SK-N-SH treated with all-trans-retinoic acid at 6 μM for 48 hours (cell line): ENCODE data around the gene CST9L.

ENCODE experiments used
- ATAC-seq: fragments of 200-7000 bp; cut with Tn5 transposase; 3 replicates; pipeline ENCODE4 v1.9.1; 2020; ENCODE audit warnings: mild to moderate bottlenecking, moderate library complexity
- ARNTL ChIP-seq: fragments of 450-650 bp; formaldehyde crosslinking; IDR thresholded peaks from 2 replicates; pipeline ENCODE4 v1.5.0; 2020; ENCODE audit warnings: low read depth, mild to moderate bottlenecking, moderate library complexity, borderline replicate concordance
- BACH2 ChIP-seq: fragments of 250-450 bp; sonication (Bioruptor Pico); IDR thresholded peaks from 2 replicates; pipeline ENCODE4 v1.9.0; 2021; ENCODE audit warnings: mild to moderate bottlenecking, borderline replicate concordance
- CSDC2 ChIP-seq: fragments of 250-450 bp; sonication (Bioruptor Pico); IDR thresholded peaks from 2 replicates; pipeline ENCODE4 v1.5.0; 2020; ENCODE audit warnings: mild to moderate bottlenecking, moderate library complexity
- ESRRG ChIP-seq: fragments of 250-450 bp; sonication (Bioruptor Pico); IDR thresholded peaks from 2 replicates; pipeline ENCODE4 v1.6.1; 2021; ENCODE audit warnings: mild to moderate bottlenecking
- GLIS3 ChIP-seq: fragments of 250-450 bp; sonication (Bioruptor Pico); IDR thresholded peaks from 2 replicates; pipeline ENCODE4 v1.5.0; 2020; ENCODE audit warnings: mild to moderate bottlenecking, moderate library complexity
- ISL1 ChIP-seq: fragments of 250-450 bp; sonication (Bioruptor Pico); IDR thresholded peaks from 2 replicates; pipeline ENCODE4 v2.1.2; 2022; ENCODE audit warnings: mild to moderate bottlenecking, moderate library complexity
- OSR1 ChIP-seq: fragments of 250-450 bp; sonication (Bioruptor Pico); IDR thresholded peaks from 2 replicates; pipeline ENCODE4 v1.8.0; 2022; ENCODE audit warnings: moderate library complexity, mild to moderate bottlenecking, inconsistent platforms
- PATZ1 ChIP-seq: fragments of 250-450 bp; sonication (Bioruptor Pico); IDR thresholded peaks from 2 replicates; pipeline ENCODE4 v1.8.0; 2020; ENCODE audit warnings: mild to moderate bottlenecking, moderate library complexity, borderline replicate concordance
- POU6F1 ChIP-seq: fragments of 250-450 bp; sonication (Bioruptor Pico); IDR thresholded peaks from 2 replicates; pipeline ENCODE4 v1.8.0; 2021; ENCODE audit warnings: low read depth, mild to moderate bottlenecking, moderate library complexity, borderline replicate concordance
- PPARA ChIP-seq: fragments of 250-450 bp; sonication (Bioruptor Pico); IDR thresholded peaks from 2 replicates; pipeline ENCODE4 v1.5.0; 2020; ENCODE audit warnings: mild to moderate bottlenecking, borderline replicate concordance
- RARB ChIP-seq: fragments of 250-450 bp; sonication (Bioruptor Pico); IDR thresholded peaks from 2 replicates; pipeline ENCODE4 v1.8.0; 2021; ENCODE audit warnings: mild to moderate bottlenecking, moderate library complexity
- SNAI2 ChIP-seq: fragments of 250-450 bp; sonication (Bioruptor Pico); IDR thresholded peaks from 2 replicates; pipeline ENCODE4 v1.5.0; 2020; ENCODE audit warnings: mild to moderate bottlenecking, moderate library complexity
- TCF4 ChIP-seq: fragments of 250-450 bp; sonication (Bioruptor Pico); IDR thresholded peaks from 2 replicates; pipeline ENCODE4 v1.8.0; 2021; ENCODE audit warnings: mild to moderate bottlenecking, moderate library complexity, borderline replicate concordance
- TOX ChIP-seq: fragments of 250-450 bp; sonication (Bioruptor Pico); IDR thresholded peaks from 2 replicates; pipeline ENCODE4 v1.8.0; 2021; ENCODE audit warnings: mild to moderate bottlenecking, moderate library complexity, borderline replicate concordance
- TSHZ2 ChIP-seq: fragments of 250-450 bp; sonication (Bioruptor Pico); IDR thresholded peaks from 2 replicates; pipeline ENCODE4 v1.5.0; 2020; ENCODE audit warnings: mild to moderate bottlenecking, moderate library complexity
- ZC3H10 ChIP-seq: fragments of 250-450 bp; sonication (Bioruptor Pico); IDR thresholded peaks from 2 replicates; pipeline ENCODE4 v1.5.1; 2021; ENCODE audit warnings: mild to moderate bottlenecking, moderate library complexity
- ZFP3 ChIP-seq: fragments of 250-450 bp; sonication (Bioruptor Pico); IDR thresholded peaks from 2 replicates; pipeline ENCODE4 v1.5.0; 2020; ENCODE audit warnings: mild to moderate bottlenecking, moderate library complexity
- ZFP30 ChIP-seq: fragments of 450-650 bp; formaldehyde crosslinking; IDR thresholded peaks from 2 replicates; pipeline ENCODE4 v1.5.0; 2022; ENCODE audit warnings: mild to moderate bottlenecking, moderate library complexity
- ZNF565 ChIP-seq: fragments of 450-650 bp; formaldehyde crosslinking; conservative IDR thresholded peaks from 2 replicates; pipeline ENCODE4 v1.5.0; 2020; ENCODE audit warnings: low read depth, mild to moderate bottlenecking, moderate library complexity
- ZNF70 ChIP-seq: fragments of 450-650 bp; formaldehyde crosslinking; IDR thresholded peaks from 2 replicates; pipeline ENCODE4 v1.5.0; 2020; ENCODE audit warnings: mild to moderate bottlenecking, moderate library complexity
- ZNF8 ChIP-seq: fragments of 450-650 bp; formaldehyde crosslinking; IDR thresholded peaks from 2 replicates; pipeline ENCODE4 v1.5.0; 2020; ENCODE audit warnings: mild to moderate bottlenecking, moderate library complexity
- TF ChIP-seq, protein P1 (sequence below): fragments of 250-450 bp; sonication (Bioruptor Pico); IDR thresholded peaks from 2 replicates; pipeline ENCODE4 v1.5.1; 2020; ENCODE audit warnings: low read depth, mild to moderate bottlenecking, moderate library complexity

The CST9L gene

GRCh38 chr20:23530937-23531567 is 37.2 kb downstream of the CST9L start:
- TF ChIP-seq TOX (CRISPR knock-in tag) (no peak), ZNF8 (CRISPR knock-in tag) (no peak), ESRRG (no peak), ZC3H10 (no peak), RARB (CRISPR knock-in tag) (no peak), BACH2 (CRISPR knock-in tag) (no peak), POU6F1 (no peak), SNAI2 (no peak), GLIS3 (CRISPR knock-in tag) (no peak), TSHZ2 (CRISPR knock-in tag) (no peak), ZNF565 (CRISPR knock-in tag) (no peak), ARNTL (CRISPR knock-in tag) (no peak), ZNF70 (no peak), ISL1 (CRISPR knock-in tag) (no peak), PPARA (CRISPR knock-in tag) (no peak), CSDC2 (CRISPR knock-in tag) (no peak), TCF4 (no peak), PATZ1 (CRISPR knock-in tag) (no peak)
- TF ChIP-seq, protein P1, sequence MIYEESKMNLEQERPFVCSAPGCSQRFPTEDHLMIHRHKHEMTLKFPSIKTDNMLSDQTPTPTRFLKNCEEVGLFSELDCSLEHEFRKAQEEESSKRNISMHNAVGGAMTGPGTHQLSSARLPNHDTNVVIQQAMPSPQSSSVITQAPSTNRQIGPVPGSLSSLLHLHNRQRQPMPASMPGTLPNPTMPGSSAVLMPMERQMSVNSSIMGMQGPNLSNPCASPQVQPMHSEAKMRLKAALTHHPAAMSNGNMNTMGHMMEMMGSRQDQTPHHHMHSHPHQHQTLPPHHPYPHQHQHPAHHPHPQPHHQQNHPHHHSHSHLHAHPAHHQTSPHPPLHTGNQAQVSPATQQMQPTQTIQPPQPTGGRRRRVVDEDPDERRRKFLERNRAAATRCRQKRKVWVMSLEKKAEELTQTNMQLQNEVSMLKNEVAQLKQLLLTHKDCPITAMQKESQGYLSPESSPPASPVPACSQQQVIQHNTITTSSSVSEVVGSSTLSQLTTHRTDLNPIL (CRISPR knock-in tag): no peak
- no peak for ATAC-seq

DNA sequence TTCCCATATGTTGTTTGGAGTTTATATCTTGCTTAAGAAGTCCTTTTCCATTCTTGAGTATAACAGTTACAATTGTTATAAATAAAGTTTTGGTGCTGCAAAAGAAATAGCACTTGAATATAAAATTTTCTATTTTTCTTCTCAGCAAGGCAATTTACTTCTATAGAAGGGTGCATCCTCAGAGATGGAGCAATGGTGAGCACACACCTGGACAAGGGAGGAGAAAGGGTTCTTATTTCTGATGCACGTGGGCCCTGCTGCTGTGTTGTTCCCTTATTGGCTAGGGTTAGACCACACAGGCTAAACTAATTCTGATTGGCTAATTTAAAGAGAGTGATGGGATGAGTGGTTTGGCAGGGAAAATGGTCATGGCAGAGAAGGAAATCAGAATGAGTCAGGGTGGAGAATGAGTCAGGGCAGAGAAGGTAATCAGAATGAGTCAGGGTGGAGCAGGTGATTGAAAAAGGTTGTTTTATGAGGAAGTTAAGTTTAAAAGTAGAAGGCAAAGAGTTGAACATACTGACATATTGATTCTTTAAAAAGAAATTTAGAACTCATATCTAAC is 39.3 kb downstream of the CST9L start:
- TF ChIP-seq POU6F1 (no peak), ISL1 (CRISPR knock-in tag) (no peak), ZC3H10 (no peak), ZNF70 (no peak), ZNF8 (CRISPR knock-in tag) (no peak), SNAI2 (no peak), GLIS3 (CRISPR knock-in tag) (no peak), TSHZ2 (CRISPR knock-in tag) (no peak), OSR1 (no peak), PATZ1 (CRISPR knock-in tag) (no peak), ESRRG (no peak), PPARA (CRISPR knock-in tag) (no peak), BACH2 (CRISPR knock-in tag) (no peak), ZFP3 (CRISPR knock-in tag) (no peak), ARNTL (CRISPR knock-in tag) (no peak), TCF4 (no peak), RARB (CRISPR knock-in tag) (no peak), TOX (CRISPR knock-in tag) (no peak), ZFP30 (CRISPR knock-in tag) (no peak)
- no peak for ATAC-seq
